Chondrocyte (in vitro differentiated cells): Measurements from ENCODE around the gene VSIR. TPM values are rescaled to one million over a fixed set of nuclear protein-coding genes. Genes with fewer than 3 reads are reported as not detected.

Experiments used
- DNase-seq: peaks from one replicate; pipeline ENCODE4 v3.0.0; 2021; ENCODE audit warnings: mixed read lengths, low spot score
- H3K27ac Mint-ChIP-seq: one replicate; pipeline ENCODE4 v1.8.0; 2021; ENCODE audit warnings: mild to moderate bottlenecking, moderate library complexity, mixed read lengths; ENCODE audit not compliant: unreplicated experiment
- H3K27me3 Mint-ChIP-seq: 2 replicates; pipeline ENCODE4 v1.8.0; 2021; ENCODE audit warnings: low read depth, mixed read lengths
- H3K36me3 Mint-ChIP-seq: 2 replicates; pipeline ENCODE4 v1.8.0; 2021; ENCODE audit warnings: low read depth, mixed read lengths
- H3K4me1 Mint-ChIP-seq: 2 replicates; pipeline ENCODE4 v1.8.0; 2021; ENCODE audit warnings: low read depth, mild to moderate bottlenecking, mixed read lengths
- H3K4me3 Mint-ChIP-seq: one replicate; pipeline ENCODE4 v1.8.0; 2021; ENCODE audit warnings: mild to moderate bottlenecking, moderate library complexity, mixed read lengths; ENCODE audit not compliant: unreplicated experiment
- H3K9me3 Mint-ChIP-seq: 2 replicates; pipeline ENCODE4 v1.8.0; 2021; ENCODE audit warnings: low read depth, mixed read lengths
- total RNA-seq: library from RNA; stranded (reverse); gene quantifications from 3 replicates; pipeline ENCODE4 v1.2.1, GENCODE V29; 2021
- TF ChIP-seq, protein P1 (sequence below): fragments of 200-600 bp; sonication (generic); IDR thresholded peaks from 2 replicates; pipeline ENCODE4 v1.5.0; 2021; ENCODE audit warnings: antibody characterized with exemption, mild to moderate bottlenecking, moderate library complexity

Gene VSIR
- total RNA-seq, 1 donor from 2014 or later = 1.3 TPM

DNA sequence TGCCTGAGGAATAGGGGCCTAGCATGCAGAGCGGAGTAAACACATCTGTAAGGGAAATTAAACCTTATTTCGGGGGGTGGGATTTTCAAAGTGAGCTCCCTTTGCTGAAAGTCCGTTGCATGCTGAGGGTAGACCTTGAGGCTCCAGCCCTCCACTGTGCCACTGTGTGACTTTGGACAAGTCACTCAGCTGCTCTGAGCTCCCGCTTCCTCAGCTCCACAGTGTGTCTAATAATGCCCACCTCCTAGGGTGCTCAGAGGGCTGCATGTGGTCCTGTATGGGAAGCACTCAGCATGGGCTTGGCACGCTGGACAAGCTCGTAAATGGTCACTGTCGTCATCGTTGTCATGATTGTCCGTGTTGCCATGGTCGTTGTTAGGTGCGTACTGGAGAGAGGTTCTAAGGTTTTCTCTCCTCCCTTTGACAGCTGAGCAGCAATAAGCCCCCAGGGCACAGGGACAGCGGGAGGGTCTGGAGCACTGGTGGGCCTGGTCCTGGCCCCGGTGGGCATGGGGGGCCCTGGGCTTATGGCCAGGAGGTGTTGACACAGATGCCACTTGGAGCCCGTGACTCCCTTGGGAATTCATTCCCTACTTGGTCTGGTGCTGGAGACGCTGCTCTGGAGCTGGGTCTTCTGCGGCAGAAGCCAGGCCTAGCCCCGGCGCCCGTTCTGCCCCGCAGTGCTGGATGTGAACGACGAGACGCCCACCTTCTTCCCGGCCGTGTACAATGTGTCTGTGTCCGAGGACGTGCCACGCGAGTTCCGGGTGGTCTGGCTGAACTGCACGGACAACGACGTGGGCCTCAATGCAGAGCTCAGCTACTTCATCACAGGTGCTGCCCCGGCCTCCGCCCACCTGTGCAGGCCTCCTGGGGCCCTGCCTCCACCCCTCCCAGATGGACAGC, 66.9 kb downstream of the VSIR start:
- TF ChIP-seq, protein P1, sequence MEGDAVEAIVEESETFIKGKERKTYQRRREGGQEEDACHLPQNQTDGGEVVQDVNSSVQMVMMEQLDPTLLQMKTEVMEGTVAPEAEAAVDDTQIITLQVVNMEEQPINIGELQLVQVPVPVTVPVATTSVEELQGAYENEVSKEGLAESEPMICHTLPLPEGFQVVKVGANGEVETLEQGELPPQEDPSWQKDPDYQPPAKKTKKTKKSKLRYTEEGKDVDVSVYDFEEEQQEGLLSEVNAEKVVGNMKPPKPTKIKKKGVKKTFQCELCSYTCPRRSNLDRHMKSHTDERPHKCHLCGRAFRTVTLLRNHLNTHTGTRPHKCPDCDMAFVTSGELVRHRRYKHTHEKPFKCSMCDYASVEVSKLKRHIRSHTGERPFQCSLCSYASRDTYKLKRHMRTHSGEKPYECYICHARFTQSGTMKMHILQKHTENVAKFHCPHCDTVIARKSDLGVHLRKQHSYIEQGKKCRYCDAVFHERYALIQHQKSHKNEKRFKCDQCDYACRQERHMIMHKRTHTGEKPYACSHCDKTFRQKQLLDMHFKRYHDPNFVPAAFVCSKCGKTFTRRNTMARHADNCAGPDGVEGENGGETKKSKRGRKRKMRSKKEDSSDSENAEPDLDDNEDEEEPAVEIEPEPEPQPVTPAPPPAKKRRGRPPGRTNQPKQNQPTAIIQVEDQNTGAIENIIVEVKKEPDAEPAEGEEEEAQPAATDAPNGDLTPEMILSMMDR = no peak
- Mint-ChIP-seq H3K9me3 (no peaks in the 10 kb centered on the region), H3K4me3 (no peak overlapping the region), H3K27me3 (peaks cover 16% of the 10 kb centered on the region), H3K36me3 (no peaks in the 10 kb centered on the region), H3K4me1 (no peaks in the 10 kb centered on the region), H3K27ac (no peak overlapping the region)
- no peak for DNase-seq

DNA sequence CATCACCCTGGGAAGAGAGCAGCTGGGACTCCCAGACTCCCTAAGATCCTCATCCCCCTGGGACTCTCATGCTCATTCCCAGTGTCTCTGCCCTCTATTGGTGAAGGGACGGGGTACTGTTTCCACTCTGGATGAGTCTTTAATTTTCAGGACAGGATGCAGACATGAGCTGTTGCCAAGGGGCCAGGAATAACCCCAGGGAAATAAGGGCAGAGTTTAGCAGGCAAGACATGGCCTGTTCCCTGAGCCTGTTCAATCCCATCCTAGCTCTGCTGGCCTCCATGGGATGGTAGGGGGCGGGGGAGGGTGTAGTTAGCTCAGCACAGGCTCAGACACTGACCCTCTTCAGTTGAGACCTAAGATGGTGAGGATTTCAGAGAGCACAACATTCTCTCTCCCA, 67.7 kb downstream of the VSIR start:
- Mint-ChIP-seq H3K27me3 (peaks cover 16% of the 10 kb centered on the region), H3K4me1 (no peaks in the 10 kb centered on the region), H3K36me3 (no peaks in the 10 kb centered on the region), H3K9me3 (no peaks in the 10 kb centered on the region), H3K27ac (no peak overlapping the region), H3K4me3 (no peak overlapping the region)
- DNase-seq = no peak
- TF ChIP-seq, protein P1 = no peak

DNA sequence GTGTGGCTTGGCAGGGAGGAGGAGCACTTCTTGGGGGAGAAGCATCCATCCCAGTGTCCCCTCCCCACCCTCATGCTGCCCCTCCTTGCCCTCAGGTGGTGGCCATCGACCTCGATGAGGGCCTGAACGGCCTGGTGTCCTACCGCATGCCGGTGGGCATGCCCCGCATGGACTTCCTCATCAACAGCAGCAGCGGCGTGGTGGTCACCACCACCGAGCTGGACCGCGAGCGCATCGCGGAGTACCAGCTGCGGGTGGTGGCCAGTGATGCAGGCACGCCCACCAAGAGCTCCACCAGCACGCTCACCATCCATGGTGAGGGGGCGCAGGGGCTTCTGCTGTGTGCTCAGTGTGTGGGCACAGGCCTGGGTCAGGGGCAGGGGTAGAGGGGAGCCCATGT, 68.5 kb downstream of the VSIR start:
- H3K4me3 Mint-ChIP-seq = no peak overlapping the region

DNA sequence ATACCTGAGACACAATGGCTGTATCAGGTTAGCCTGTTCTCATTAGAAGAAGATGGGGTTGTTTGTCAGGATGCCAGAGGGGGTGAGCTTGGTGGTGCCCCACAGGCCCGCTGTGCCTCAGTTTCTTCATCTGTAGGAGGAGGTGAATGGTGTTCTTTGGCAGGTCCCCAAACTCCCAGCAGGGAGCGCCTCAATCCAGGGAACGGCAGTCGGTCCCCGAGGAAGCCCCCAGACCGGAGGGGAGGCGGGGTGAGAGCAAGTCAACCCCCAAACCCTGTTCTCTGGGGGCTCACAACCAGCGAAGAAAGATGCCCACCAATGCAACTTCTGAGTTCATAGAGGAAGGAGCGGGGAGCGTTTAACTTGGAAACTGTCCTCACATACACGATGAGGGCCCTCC, 69.7 kb downstream of the VSIR start:
- H3K4me1 Mint-ChIP-seq = no peaks in the 10 kb centered on the region
- H3K4me3 Mint-ChIP-seq = no peak overlapping the region
- H3K27ac Mint-ChIP-seq = no peak overlapping the region
- H3K9me3 Mint-ChIP-seq = no peaks in the 10 kb centered on the region
- TF ChIP-seq, protein P1 = no peak
- no peak for DNase-seq
- H3K27me3 Mint-ChIP-seq = peaks cover 23% of the 10 kb centered on the region
- H3K36me3 Mint-ChIP-seq = no peaks in the 10 kb centered on the region

More for the DNA sequence above, 68.5 kb downstream of the VSIR start:
- no peaks in the 10 kb centered on the region for H3K36me3 Mint-ChIP-seq
- TF ChIP-seq, protein P1 = no peak
- no peak overlapping the region for H3K27ac Mint-ChIP-seq
- H3K9me3 Mint-ChIP-seq = no peaks in the 10 kb centered on the region
- no peaks in the 10 kb centered on the region for H3K4me1 Mint-ChIP-seq
- peaks cover 12% of the 10 kb centered on the region for H3K27me3 Mint-ChIP-seq
- DNase-seq = no peak

DNA sequence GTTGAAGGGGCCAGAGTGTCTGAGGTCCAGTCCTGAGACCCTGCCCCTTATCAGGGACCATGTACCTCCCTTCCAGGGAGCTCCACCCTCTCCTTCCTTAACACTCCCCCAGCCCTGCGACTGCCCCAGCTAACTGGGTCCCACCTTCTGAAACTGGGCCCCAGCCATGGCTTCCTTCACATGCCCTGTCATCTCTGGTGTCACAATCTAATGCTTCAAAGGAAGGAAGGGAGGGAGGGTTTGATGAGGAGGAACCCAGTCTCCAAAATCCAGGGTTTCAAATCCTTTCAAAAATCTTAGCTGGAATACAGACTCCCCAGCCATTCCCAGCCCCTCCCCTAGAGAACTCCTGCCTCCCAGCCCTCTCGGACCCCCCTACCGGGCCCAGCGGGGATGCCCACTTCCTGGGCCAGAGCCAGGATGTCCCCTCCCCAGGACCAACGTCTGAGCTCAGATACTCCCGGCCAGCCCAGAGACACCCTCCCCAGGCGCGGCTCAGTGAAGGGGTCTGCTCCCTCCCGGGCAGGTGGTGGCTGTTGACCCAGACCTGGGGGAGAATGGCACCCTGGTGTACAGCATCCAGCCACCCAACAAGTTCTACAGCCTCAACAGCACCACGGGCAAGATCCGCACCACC, 71.7 kb downstream of the VSIR start:
- no peak overlapping the region for H3K27ac Mint-ChIP-seq
- H3K4me1 Mint-ChIP-seq = no peaks in the 10 kb centered on the region
- no peak for DNase-seq
- no peaks in the 10 kb centered on the region for H3K9me3 Mint-ChIP-seq
- H3K27me3 Mint-ChIP-seq = peaks cover 23% of the 10 kb centered on the region
- no peak overlapping the region for H3K4me3 Mint-ChIP-seq
- no peaks in the 10 kb centered on the region for H3K36me3 Mint-ChIP-seq
- TF ChIP-seq, protein P1 = no peak
